Prostate gland (tissue), 2 donors: ENCODE results near the gene BCL2L1.

Source experiments
- CTCF ChIP-seq, 4 experiments: fragments of 200-600 bp in 2 of 4; fragments of 450-650 bp in 2 of 4; sonication (generic) in 2 of 4; IDR thresholded peaks; 1 replicate in 3 of 4; 2 replicates in 1 of 4; pipeline ENCODE4 v1.5.1; 2016 to 2019; ENCODE audit warnings: antibody characterized with exemption in 4 of 4, mild to moderate bottlenecking in 2 of 4, moderate library complexity in 2 of 4
- POLR2A ChIP-seq: fragments of 450-650 bp; IDR thresholded peaks from one replicate; pipeline ENCODE4 v1.6.1; 2016; ENCODE audit warnings: antibody characterized with exemption, mild to moderate bottlenecking

GRCh38 chr20:31715766-31716165 lies 6.9 kb downstream of the BCL2L1 start:
- no peak for TF ChIP-seq CTCF (IDR thresholded peaks at IDR 0.05)
- no peak for TF ChIP-seq POLR2A
